GM21515 (cell line): ENCODE results near the gene PLPP3.

Experiments used
- ATAC-seq: cut with Tn5 transposase; IDR thresholded peaks from one replicate; pipeline ENCODE4 v1.9.1; 2021; ENCODE audit not compliant: unreplicated experiment

The PLPP3 gene

DNA sequence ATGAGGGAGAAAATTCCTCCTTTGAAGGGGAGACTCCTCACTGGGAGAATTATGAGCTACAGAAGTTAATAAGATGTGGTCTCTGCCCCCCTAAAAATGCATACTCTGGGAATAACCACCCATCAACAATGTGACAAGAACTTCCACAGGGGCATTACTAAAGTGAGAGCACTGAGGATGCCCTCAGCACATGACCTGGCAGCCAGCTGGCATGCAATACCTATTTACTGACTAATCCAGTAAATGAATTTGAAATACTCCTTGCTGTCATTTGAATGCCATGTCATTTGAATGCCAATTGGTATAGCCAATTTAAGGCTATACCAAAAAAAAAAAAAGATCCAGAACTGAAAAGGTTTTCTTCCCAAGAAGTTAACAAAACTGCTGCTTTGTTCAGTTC is 30.8 kb downstream of the PLPP3 start:
- ATAC-seq = no peak

DNA sequence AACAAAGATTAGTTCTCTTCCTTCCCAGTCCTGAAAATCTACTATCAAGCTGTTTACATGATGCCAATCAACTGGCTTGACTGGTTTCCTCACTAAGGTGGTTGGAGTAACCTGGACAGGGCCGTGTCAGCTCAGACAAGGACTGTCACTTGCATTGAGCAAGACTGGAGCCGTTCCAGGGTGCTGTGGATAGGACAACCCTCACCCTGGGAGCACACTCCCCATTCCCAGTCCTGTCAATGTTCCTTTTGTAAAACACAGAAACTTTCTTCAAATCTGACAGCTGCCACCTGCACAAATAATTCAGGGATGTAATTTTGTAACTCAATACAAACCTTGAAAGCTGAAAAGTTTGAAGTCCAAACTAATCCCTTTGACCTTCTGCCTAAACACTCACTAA is 31.4 kb downstream of the PLPP3 start:
- no peak for ATAC-seq

DNA sequence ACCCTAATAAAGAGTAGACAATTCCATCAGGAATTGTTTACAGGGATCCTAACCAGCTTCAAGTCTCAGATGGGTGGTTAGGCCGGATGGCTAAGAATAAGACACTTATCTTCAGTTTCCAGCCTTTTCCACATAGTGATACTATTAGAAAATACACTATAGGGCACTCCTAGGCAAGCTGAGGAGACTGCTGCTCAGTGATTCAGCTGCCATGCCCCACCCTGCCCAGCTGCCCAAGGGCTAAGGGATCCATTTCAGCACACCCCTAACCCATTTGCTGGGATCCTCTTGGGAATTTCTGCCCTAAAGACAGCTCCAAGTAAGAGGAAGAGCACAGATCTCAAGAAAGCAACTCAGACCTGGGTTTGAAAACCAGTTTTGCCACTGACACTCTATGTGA is 31.9 kb downstream of the PLPP3 start:
- no peak for ATAC-seq

DNA sequence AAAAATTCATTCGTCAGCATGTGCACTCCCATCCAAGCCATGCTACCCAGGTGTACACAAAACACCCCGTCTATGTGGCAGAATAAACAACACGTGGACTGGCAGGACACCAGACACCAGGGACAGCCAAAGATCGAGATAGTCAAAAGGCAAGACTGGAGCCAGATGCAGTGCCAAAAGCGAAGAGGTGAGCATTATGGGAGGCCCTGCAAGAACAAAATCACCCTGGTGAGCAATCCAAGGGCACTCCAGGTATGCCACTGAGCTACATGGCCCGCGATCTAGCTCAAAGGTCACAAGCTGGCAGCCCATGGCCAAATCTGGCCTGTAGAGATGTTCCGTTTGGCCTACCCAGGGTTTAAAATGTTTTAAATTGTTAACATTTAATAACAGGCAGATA is 33.7 kb downstream of the PLPP3 start:
- ATAC-seq = no peak

DNA sequence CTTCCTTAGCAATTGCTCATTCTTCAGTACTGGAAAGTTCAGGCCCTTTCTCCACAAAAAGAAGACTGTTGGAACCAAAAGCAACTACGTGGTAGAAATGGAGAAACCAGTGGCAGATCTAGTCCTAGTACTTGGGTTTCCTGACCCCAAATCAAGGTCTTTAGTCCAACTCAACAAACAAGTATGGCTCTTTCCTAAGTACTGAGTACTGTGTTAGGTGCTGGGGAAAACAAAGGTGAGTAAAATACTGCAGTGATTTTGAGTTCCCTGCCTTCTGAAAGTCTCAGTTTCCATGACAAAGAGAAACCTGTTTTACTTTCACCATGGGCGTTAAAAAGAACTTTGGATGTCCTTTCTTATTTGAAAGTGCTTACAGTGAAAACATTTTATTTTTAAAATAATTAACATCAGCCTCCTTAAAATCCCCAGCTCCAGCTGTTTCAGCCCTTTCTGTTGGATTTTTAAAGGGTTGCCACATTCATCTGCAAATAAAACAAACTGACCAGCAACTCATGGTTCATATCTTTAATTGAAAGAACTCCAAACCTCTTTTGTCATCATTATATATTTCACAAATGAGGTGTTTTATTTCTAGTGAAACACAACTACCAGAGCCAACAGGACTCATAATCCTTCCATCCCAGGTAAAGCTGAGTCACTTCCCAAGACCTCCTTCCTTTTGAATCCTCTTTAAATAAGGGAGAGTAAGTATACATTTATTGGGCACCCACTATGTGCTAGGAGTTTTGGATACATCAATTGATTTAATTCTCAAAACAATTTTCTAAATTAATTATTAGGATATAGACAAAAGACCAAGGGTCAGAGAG is 35.4 kb downstream of the PLPP3 start:
- no peak for ATAC-seq

DNA sequence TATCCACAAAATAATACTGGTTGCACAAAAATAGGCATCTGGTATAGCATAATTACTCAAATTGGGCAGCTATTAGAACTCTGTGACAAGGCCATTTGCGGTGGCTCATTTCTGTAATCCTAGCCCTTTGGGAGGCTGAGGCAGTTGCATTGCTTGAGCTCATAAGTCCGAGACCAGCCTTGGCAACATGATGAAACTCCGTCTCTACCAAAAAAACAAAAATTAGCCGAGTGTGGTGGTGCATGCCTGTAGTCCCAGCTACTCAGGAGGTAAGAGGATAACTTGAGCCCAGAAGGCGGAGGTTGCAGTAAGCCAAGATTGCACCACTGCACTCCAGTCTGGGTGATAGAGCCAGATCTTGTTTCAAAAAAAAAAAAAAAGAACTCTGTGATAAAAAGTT is 36.7 kb downstream of the PLPP3 start:
- no peak for ATAC-seq

DNA sequence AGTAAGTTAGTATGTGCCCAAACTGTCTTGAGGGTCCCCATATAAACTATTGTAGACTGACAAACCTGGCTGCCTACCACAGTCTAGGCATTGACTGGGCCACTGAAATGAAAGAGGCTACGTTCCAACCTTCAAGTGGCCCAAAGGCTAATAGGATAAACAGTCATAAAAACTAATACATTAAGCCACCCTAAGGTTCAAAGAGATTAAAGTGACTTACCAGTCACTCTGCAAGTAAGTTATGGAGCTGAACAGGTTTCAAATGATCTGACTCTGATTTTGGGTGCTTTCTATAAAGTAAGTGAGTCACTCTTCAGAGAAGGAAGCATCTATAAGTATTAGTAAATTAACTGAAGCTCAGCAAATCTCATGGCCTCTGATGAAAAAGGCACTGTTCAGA is 38.0 kb downstream of the PLPP3 start:
- no peak for ATAC-seq

DNA sequence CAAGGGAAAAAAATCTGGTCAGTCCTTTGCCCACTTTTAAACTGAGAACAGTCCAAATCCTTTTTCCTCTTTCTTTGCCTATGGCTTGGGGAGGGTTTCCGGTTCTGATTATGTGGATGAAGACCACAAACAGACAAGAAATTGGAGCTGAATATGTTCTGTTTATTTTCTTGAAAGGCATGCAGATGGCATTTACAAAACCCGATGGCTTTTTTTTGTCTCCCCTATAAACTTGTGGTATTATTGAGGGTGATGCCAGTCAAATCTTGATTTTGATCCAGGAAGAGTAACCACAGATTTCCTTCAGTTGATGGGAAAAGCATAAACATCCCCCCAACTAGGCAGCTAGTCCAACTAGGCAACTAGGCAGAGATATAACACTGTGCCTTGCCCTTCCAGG is 38.9 kb downstream of the PLPP3 start:
- ATAC-seq = no peak

DNA sequence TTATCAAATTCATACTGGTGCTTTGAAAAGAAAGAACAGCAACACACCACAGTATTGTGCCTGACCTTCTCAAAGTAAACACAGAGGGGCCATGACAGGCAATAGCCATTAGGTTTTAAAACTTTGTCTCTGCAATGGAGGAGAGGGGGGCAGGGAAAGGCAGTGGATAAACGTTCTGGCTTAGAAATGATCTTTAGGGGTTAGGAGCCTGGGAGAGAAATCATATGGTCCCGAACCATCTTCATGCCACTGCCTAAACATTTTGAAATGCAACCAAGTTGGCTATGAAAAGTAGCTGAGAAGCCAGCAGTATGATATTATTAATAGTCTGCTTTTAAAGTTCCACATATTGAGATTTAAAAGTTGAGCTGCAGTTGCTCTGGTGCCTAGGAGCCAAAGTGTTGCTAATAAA is 39.8 kb downstream of the PLPP3 start:
- no peak for ATAC-seq

DNA sequence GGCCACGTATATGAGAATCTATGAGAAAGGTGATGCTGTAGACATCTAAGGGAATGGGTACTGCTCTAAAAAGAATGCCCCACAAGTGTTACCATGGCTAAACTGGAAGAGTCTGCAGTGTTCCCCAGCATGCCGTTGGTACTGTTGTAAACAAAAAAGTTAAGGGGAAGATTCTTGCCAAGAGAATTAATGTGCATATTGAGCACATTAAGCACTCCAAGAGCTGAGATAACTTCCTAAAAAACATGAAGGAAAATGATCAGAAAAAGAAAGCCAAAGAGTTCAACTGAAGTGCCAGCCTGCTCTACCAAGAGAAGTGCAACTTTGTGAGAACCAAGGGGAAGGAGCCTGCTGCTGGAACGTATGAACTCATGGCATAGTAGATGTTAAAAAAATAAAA is 40.8 kb downstream of the PLPP3 start:
- ATAC-seq = no peak

DNA sequence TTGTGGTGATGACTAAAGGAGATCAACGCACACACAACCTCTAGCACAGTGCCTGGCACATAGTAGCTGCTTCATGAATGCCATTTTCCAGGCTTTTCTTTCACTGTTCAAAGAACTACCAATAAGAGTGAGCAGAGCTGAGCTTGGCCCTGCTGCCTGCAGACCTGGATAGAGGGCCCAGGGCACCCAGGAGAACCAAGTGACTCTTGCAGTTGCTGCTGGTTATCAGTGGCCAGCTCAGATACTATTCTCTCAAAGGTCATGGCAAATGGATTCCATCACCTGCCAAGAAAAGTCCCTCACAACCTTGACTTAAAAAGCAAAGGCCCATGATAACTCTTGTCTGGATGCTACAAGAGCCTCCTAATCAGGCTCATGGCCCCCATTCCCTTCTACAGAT is 41.7 kb downstream of the PLPP3 start:
- ATAC-seq = no peak

DNA sequence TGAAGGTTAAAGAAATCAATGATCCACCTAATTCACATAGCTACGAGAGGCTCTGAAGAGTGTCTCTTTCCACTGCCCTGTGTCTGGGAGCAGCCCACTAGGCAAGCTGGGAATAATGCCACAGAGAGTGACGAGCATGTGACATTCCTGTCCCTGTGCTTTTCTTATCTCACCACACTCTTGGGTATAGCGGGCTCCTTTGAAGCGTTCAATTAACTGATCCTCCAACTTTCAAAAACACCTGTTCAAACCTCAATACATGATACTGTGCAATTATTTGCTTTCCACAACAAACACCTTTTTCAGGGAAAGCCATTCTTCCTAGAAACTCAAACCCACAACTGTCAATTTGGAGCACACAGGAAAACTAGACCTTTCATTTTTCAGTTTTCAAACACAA is 43.4 kb downstream of the PLPP3 start:
- ATAC-seq = no peak

DNA sequence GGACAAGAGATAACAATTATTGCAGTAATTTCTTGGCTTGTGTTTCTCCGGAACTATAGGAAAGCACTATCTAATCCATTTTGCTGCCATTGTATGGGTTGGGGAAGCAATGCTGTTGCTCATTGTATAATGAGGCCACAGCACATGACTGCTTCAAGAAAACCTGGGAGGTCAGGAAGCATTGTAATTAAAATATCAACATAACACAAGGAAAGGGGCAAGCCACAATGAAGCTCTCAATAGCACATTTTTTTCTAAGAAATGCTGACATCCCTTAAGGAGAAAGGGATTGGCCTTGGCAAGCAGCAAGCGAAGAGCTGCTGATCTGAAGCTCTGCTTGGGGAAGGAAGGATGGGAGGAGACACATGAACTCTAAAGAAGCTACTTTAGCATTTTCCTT is 44.0 kb downstream of the PLPP3 start:
- no peak for ATAC-seq

DNA sequence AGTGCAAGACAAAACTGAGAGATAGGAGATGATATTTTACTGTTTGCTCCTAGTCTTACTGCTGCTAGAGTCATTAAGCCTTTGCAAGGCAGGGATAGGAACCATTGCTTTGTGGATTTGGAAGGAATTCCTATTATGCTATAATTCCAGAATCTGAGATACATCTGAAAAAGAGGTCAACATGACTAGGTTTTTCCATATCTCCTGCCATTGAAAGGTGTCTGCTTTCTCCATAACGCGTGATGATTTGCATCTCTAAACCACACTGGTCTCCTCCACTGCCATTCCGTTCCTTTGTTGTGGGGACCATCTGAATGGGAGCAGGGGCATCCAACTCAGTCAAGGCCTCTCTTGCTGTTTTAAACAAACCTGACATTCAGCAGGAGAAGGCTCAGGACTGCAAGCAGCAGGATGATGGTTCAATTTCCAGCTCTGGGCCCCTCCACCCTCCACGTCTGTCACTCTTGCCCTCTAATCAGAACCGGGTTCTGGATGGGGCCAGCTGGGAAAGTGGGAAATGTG is 45.2 kb downstream of the PLPP3 start:
- no peak for ATAC-seq

DNA sequence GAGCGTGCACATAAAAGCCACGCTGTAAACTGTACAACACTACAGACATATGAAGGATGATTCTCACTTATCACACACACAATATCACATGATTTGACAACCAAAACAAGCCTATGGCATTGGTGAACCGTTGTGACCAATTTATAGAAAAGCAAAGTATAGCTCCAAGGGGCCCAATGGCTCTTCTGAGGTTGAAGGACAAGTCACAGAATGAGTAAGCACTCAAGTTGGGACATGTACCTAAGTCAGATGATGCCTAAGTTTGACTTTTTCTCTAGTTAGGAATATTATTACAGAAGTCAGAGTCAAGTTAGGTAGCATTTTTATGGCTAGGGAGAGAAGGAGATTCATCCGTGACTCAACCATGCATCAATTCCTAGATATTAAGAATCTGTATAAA is 45.7 kb downstream of the PLPP3 start:
- peak; percentile 64 for ATAC-seq

DNA sequence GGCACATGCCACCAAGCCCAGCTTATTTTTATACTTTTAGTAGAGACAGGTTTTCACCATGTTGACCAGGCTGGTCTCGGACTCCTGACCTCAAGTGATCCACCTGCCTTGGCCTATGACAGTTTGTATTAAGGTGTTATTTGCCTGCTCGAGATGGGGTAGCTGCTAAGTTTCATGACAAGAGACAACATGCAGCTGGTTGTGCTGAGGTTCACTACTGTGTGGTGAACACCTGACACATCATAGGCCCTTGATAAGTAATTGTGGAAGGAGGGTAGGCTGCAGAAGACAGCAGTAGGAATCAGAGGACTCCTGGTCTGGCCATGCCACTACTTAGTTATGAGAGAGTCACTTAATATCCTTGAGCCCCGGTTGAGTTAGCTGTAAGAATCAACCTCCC is 46.2 kb downstream of the PLPP3 start:
- peak; percentile 32 for ATAC-seq

DNA sequence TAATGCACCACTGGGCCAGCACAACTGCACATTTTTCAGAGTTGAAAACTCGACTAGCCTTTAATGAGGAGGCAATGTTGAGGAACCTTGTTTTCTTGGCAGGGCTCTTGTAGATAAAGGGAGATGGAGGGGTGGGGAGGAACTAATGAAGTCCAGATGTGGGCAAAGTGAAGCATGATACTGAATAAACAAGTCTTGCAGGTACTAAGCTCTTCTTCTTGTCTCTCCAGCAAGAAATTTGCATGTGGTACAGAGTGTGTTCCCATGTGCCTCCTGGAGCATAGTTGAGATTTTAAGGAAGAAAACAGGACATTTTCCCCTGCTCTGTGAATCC is 47.0 kb downstream of the PLPP3 start:
- ATAC-seq = no peak

DNA sequence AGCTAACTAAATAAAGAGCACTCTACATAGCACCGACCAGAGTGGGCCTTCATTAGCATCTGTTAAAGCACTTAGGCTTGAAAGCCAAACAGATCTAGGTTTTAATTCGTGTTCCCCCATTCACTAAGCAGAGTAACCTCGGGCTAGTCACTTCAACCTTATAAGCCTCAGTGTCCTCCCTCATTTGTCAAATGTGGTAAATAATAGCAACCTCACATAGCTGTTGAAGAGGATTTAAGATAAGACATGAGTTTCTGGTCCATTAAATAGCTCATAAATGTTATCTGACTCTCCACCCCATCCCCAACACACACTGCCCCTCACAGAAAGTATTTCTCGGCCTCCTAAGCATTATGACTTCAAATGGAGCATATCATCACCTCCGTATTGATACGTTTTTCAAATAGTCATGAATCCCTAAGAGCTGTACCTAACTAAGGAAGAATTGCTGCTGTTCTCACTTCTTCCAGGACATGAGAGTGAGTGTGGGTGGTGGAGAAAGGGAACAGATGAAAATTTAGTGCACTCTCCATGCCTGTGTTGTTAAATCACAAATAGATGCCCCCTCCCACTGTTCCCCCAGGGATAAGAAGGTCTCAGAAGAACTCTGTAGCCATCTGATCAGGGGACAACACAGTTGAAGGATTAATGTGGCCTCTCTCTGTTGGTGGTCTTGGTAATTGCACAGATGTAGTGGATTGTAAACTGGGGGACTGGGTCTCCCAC is 47.6 kb downstream of the PLPP3 start:
- no peak for ATAC-seq

DNA sequence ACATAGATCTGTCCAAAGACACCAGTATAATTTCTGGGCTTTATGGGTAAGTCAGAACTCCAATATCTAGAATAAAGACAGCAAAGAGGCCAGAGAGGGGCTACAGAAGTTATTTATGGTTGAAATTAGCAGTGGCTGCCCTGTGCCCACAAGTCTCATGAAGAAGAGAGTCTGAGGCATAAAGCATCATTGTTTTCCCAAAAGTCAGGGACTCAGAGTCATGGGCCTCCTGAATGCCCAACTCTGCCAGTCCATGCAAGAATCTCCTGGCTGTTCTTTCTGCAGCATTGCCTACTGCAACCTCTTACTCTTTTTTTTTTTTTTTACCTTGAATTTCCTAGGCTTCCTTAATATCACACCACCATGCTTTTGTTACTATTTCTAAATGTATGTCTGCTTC is 49.6 kb downstream of the PLPP3 start:
- ATAC-seq = no peak

DNA sequence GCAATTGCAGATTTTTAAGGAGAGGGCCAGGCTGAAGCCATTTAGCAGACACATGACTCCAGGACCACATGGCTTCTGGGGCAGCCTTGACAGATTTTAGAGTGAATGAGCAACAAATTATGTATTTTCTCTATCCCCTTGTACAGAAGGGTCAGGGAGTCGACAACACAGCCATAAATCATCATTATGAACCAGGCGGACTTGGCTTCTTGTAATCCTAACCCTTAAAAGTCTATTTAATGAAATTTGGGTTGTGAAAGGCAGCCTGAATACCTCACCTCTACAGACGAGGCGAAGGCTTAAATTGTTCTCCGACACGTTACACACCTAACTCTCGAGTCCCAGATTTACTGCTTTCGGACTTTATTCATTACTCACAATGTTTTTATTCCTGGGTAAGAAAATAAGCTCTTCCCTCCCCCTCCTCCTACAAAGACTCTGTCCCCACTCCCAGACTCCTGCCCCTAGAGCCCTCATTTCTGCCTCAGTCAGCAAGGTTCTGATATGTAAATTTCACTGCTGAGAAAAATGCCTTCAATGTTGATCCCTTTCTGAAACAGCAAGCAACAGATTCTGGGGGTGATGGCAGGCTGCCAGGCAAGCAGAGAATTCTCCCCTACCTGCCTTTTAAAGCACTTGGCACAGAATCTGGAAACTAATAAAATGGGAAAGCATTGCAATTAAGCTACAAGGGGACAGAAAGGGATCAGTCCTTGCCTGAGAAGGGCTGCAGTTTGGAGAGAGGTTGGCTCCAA is 51.6 kb downstream of the PLPP3 start:
- ATAC-seq = no peak

DNA sequence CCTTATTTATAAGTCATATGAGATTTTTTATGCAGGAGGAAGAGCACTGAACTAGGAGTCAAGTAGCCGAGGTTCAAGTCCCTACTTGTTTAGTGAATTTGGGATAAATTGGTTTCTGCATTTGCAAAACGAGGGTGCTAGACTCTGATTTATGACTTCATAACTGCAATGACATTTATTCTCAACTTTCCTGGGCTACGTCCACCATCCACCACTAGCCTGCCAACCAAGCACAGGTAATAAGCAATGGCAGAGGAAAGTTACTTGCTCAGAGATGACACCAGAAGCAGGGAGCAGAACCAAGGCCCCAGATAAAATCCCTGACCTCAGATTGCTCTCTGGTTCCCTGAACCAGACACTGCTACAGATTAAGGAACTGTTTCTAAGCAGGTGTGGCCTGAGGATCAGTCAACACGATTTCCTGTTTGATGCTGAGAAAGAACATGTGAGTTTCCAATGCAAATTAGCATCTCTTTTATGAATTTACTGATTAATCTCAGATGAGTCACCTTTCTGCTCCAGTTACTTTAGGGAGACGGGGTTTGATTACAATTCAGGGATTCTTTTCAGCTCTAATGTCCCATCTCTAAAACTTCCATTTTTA is 52.7 kb downstream of the PLPP3 start:
- peak; percentile 70 for ATAC-seq
